NCI-H1694 treated with DMSO at 0.1 percent for 48 hours (cell line): ENCODE results near the gene PDZD11.
"Not testable (repeated sequence)": the region's sequence is repeated elsewhere in the genome, so short reads cannot be mapped to it uniquely, and the experiment has no call there.

Experiments used
- DNase-seq: peaks from one replicate; lab custom pipeline; 2025; lab: John Stamatoyannopoulos, UW

Gene PDZD11

DNA sequence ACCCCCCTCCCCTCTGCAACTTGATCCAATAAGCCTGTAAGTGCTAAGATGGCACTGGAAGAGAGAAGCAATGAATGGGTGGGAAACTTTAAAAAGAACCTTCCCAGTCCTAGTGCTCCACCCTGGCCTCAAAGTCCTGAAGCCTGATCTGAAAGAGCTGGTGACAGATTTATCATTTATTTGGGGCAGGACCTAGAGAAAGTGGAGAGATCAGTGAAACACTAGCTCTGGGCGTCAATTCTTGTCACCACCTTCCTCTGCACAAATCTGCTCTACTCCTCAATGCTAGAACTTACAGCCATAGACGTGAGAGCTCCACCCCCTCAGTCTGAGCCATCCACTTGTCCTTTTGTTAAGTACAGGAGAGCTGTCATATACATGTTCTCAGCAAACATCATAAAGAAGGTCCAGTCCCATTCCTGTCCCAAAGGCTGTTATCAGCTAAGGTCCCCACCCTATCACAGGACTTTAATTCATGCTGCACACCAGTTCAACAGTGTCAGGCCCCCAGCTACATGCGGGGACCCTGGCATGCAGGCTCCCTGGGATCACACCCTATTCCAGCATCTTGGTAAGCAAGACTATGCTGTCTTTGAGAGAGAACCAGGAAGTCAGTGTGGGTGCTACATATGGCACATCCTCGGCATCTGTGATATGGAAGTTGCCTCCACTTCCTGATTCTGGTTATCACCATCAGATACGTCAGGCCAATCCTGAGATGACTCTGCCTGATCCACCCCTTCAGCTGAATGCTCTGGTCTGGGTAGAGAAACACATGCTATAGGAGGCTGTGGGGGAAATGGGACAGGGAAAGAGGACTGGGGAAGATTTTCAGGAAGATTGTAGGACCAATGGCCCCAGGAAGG, 32.1 kb downstream of the PDZD11 start:
- no peak for DNase-seq

DNA sequence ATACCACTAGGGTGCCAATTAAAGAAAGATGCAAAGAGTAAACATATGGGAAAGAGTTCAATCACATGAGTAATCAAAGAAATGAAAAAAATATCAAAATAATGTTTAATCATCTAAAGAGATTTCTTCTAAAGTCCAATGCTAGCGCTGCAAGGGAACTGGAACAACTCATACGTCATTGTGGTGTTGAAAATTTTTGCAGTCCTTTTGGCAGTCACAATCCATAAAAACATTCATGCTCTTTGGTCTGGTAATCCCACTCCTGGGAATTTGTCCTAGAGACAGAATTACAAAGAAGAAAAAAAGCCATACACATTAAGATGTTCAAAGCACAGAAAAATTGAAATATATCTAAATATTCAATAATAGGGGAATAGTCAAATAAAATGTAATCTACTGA, 34.3 kb downstream of the PDZD11 start:
- no peak for DNase-seq

DNA sequence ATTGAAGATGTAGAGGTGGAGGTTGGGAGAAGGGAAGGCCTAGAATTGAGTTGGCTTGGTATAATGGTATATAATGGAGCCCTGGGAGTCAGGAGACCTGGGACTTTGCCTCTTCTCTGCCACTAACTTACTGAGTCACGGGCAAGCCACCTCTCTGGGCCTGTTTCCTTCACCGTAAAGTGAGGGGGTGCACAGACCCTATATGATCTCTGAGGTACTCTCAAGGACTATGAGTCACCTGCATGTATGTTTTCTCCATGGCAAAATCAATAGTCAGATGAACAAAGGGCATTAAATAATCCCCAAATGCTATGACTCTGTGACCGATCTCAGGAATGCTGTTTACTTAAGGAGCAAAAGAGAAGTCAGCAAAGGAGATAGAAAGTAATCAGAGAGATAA, 34.8 kb downstream of the PDZD11 start:
- DNase-seq, result no peak

DNA sequence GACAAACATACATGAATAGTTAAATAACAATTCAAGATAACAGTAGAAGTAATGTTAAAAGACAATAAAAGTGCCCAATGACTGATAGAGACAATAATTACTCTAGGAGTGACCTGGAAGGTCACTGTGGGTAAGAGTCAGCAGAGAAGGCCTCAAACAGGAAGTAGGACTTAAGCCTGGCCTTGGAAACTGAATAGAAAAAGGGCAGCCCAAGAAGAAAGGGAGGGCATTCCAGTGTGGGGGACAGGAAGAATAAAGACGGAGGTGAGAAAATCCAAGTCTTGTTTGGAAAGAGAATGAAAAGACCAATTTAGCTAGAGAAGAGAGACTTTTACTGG, 35.7 kb downstream of the PDZD11 start:
- no peak for DNase-seq

DNA sequence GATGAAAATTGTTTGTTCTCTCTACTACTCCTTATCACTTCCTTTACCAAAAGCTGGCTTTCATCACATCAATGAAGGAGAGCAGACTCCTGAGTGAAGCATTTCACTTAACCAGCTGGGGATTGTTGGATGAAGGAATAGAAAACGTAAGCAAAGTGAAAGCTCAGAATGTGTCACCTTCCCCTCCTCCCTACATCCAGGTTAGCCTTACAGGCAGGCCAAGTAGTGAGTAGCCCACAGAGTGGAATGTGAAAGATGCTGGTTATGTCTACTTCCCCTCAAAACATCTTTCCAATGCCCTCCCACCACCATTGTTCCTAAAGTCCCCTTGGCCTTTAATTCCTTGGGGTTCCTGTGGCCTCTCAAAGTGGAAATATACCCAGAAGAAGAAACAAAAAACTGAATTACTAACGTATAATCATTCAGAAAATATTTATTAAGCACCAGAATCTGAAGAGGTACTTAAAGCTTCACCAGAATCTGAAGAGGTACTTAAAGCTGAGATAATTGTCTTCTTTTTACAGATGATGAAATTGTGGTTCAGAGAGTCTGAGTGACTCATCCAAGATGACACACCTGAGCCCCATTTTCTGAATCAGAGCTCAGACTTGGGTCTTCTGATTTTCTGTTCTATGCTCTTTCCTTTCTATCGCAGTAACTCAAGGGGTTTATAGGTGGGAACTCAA, 36.2 kb downstream of the PDZD11 start:
- no peak for DNase-seq

DNA sequence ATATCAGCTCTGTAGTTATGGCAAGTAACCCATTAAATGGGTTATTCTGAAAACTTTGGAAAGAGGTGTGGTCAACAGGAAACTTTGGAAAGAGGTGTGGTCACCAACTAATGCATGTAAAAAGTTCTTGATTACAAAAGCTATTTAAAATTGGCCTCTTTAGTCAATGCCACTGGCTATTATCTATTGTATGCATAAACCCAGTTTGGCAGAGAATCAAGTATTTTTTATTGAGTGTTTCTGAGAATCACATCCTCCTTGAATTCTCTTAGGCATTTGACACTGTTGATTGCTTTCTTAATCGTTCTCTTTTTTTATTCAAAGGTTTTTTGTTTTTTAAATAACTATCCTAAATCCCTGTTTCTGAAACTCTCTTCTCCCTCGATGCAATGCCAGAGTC, 37.2 kb downstream of the PDZD11 start:
- no peak for DNase-seq

DNA sequence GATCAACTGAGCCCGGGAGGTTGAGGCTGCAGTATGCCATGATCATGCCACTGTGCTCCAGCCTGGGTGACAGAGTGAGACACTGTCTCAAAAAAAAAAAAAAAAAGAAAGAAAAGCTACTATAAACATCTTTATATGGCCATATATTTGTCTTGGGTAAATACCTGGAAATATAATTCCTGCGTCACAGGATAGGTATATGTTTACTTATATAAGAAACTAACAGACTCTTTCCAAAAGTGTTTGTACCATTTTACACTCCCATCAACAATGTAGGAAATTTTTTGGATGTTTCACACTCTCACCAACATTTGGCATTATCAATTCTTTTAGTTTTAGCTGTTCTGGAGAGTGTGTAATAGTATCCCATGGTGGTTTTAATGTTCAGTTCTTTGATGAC, 42.5 kb downstream of the PDZD11 start:
- no peak for DNase-seq

DNA sequence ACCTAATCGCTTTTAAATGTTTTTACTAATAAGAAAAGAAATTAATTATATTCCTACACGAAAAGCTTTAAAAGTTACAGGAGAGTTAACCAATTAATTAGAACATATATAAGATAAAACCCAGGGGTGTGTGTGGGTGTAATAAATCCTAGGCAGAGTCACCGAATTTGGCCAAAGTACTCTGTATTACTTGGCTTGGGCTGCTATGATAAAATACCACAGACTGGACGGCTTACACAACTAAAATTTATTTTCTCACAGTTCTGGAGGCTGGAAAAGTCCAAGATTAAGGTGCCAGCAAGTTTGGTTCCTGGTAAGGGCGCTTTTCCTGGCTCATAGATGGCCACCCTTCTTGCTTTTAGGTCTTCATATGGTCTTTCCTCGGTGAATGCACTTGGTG, 44.8 kb downstream of the PDZD11 start:
- DNase-seq, result no peak

DNA sequence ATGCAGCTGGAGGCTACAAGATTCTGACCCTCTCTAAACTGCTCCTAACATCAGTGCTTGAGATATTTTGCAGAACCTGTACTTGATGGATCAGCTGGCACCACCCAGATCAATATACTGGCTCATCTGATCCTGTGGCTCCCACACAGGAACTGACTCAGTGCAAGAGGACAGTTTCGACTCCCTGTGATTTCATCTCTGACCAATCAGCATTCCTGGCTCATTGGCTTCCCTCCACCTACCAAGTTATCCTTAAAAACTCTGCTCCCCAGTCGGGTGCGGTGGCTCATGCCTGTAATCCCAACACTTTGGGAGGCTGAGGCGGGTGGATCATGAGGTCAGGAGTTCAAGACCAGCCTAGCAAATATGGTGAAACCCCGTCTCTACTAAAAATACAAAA, 46.1 kb downstream of the PDZD11 start:
- DNase-seq, result not testable (repeated sequence)

DNA sequence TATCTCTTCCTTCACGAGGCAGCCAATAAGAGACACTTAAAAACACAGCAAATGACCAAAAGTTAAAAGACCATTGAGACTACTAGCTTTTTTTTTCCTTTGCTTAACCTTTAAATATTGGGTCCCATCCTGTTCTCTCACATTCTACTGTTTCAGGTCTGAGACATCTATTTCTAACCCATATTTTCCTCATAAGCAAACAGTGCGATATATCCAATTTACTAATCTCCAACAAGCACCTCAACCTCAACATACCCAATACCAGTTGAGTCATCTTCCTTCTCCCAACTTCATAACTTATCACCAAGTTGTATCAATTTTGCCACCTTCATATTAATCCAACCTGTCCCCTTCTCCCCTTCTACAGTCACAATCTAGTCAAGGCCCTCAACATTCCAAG, 48.2 kb downstream of the PDZD11 start:
- no peak for DNase-seq

DNA sequence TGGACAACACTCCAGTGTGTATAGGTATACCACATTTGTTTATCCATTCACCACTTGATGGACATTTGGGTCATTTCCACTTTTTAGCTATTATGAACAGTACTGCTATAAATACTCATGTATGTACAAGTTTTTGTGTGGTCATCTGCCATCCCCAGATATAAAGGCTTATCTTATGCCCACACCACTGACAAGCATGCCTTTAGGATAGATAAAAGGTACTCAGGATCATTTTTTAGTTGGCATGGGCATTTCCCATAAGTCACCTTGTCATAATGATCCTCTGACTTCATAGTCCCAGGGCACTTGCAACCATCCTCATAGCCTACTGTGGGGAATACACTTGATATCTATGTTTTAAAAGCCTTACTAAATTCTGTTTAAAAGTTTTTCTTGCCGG, 49.0 kb downstream of the PDZD11 start:
- no peak for DNase-seq
